OCI-LY1 (cell line): ENCODE measurements around the gene KRTAP10-8.

Experiments used
- H2AFZ ChIP-seq: fragments of 200-600 bp; sonication (generic), shearing (Covaris generic); 2 replicates; pipeline ENCODE4 v1.6.0; 2014; ENCODE audit warnings: antibody characterized with exemption, mild to moderate bottlenecking, low read length
- H3F3A ChIP-seq: fragments of 200-600 bp; sonication (generic), shearing (Covaris generic); 2 replicates; pipeline ENCODE4 v1.6.0; 2014; ENCODE audit warnings: mild to moderate bottlenecking, antibody characterized with exemption, low read length, moderate library complexity; ENCODE audit not compliant: insufficient read depth
- H3K27ac ChIP-seq: fragments of 200-600 bp; sonication (generic); 2 replicates; pipeline ENCODE4 v1.5.1; 2014; ENCODE audit warnings: low read length, mixed run types, mild to moderate bottlenecking, low read depth; ENCODE audit not compliant: poor library complexity, severe bottlenecking
- H3K27me3 ChIP-seq: fragments of 200-600 bp; sonication (generic); 2 replicates; pipeline ENCODE4 v1.6.0; 2014; ENCODE audit warnings: antibody characterized with exemption, mild to moderate bottlenecking, low read length, moderate library complexity; ENCODE audit not compliant: insufficient read depth
- H3K36me3 ChIP-seq: fragments of 200-600 bp; sonication (generic); 2 replicates; pipeline ENCODE4 v1.6.1; 2014; ENCODE audit warnings: mild to moderate bottlenecking, antibody characterized with exemption, low read length, moderate library complexity, mixed read lengths; ENCODE audit not compliant: insufficient read depth
- H3K4me1 ChIP-seq: fragments of 200-600 bp; sonication (generic); 2 replicates; pipeline ENCODE4 v1.5.1; 2014; ENCODE audit warnings: mild to moderate bottlenecking, low read length, moderate library complexity; ENCODE audit not compliant: insufficient read depth, severe bottlenecking
- H3K4me2 ChIP-seq: fragments of 200-600 bp; sonication (generic), shearing (Covaris generic); 2 replicates; pipeline ENCODE4 v1.6.1; 2014; ENCODE audit warnings: low read length
- H3K4me3 ChIP-seq: fragments of 200-600 bp; sonication (generic); 2 replicates; pipeline ENCODE4 v1.5.1; 2014; ENCODE audit warnings: low read length, low read depth, mild to moderate bottlenecking, mixed read lengths; ENCODE audit not compliant: poor library complexity, severe bottlenecking
- H3K79me2 ChIP-seq: fragments of 200-600 bp; shearing (Covaris generic); 2 replicates; pipeline ENCODE4 v1.6.1; 2016; ENCODE audit warnings: mixed run types, low read length, mixed read lengths; ENCODE audit not compliant: insufficient read depth
- H3K9ac ChIP-seq: fragments of 200-600 bp; sonication (generic), shearing (Covaris generic); 2 replicates; pipeline ENCODE4 v1.6.1; 2014; ENCODE audit warnings: mild to moderate bottlenecking, low read length, mixed read lengths
- H3K9me2 ChIP-seq: fragments of 200-600 bp; sonication (generic), shearing (Covaris generic); 2 replicates; pipeline ENCODE4 v1.6.1; 2014; ENCODE audit warnings: low read depth, mild to moderate bottlenecking, low read length, mixed read lengths
- H3K9me3 ChIP-seq: fragments of 200-600 bp; shearing (Covaris generic); 2 replicates; pipeline ENCODE4 v1.6.1; 2014; ENCODE audit warnings: low read length, mixed read lengths
- H4K20me1 ChIP-seq: fragments of 200-600 bp; sonication (generic), shearing (Covaris generic); 2 replicates; pipeline ENCODE4 v1.6.0; 2016; ENCODE audit warnings: mild to moderate bottlenecking, low read length; ENCODE audit not compliant: insufficient read depth
- EZH2 ChIP-seq: fragments of 200-600 bp; sonication (generic), shearing (Covaris generic); IDR thresholded peaks from 2 replicates; pipeline ENCODE4 v1.8.0; 2017; ENCODE audit warnings: borderline replicate concordance, mixed run types, mild to moderate bottlenecking, antibody characterized with exemption, low read length, moderate library complexity, mixed read lengths
- TF ChIP-seq, protein P1 (sequence below): fragments of 200-600 bp; sonication (generic), shearing (Covaris generic); IDR thresholded peaks from 2 replicates; pipeline ENCODE4 v1.5.1; 2017; ENCODE audit warnings: mild to moderate bottlenecking, antibody characterized with exemption, low read length, moderate library complexity, mixed read lengths

Gene KRTAP10-8

DNA sequence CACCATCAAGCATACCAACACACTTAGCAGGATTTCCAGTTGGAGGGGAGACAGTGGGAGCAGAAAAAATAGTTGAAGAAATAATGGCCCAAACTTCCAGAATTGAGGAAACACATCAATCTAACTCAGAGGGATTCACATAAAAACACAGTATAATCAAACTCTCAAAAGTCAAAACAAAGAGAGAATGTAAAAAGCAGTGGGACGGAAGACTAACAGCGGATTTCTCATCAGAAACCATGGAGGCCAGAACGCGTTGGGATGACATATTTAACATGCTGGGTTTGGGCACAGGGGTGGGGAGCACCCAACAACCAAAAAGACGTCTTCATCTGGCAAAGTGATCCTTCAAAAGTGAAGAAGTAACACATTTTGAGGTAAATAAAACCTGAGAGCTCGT, 8.0 kb downstream of the KRTAP10-8 start:
- Histone ChIP-seq H3K9me2 (no peaks in the 10 kb centered on the region), H4K20me1 (no peaks in the 10 kb centered on the region), H3K79me2 (no peaks in the 10 kb centered on the region), H3K9ac (no peak overlapping the region), H2AFZ (no peak overlapping the region), H3K36me3 (no peaks in the 10 kb centered on the region), H3K27me3 (no peaks in the 10 kb centered on the region; the same call in 1 of the 2 replicates), H3F3A (no peaks in the 10 kb centered on the region), H3K27ac (no peak overlapping the region), H3K4me3 (no peak overlapping the region), H3K4me2 (no peak overlapping the region), H3K4me1 (peaks cover 6% of the 10 kb centered on the region), H3K9me3 (peaks cover 14% of the 10 kb centered on the region)
- TF ChIP-seq, protein P1, sequence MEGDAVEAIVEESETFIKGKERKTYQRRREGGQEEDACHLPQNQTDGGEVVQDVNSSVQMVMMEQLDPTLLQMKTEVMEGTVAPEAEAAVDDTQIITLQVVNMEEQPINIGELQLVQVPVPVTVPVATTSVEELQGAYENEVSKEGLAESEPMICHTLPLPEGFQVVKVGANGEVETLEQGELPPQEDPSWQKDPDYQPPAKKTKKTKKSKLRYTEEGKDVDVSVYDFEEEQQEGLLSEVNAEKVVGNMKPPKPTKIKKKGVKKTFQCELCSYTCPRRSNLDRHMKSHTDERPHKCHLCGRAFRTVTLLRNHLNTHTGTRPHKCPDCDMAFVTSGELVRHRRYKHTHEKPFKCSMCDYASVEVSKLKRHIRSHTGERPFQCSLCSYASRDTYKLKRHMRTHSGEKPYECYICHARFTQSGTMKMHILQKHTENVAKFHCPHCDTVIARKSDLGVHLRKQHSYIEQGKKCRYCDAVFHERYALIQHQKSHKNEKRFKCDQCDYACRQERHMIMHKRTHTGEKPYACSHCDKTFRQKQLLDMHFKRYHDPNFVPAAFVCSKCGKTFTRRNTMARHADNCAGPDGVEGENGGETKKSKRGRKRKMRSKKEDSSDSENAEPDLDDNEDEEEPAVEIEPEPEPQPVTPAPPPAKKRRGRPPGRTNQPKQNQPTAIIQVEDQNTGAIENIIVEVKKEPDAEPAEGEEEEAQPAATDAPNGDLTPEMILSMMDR, result no peak
- no peak for TF ChIP-seq EZH2

DNA sequence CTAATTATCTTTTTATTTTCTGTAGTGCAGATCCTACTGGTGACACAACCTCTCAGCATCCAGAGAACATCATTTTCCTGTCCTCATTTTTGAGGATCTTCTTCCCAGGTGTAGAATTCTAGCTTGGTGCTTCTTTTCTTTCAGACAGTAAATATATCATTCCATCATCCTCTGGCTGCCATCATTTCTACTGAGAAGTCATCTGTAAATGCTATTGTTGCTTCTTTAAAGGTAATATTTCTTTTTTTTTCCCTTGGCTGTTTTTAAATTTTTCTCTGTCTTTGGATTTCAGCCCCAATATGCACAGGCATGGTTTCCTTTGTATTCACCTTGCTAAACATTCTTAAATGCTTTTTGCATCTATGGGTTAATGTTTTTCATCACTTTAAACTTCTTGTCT, 11.7 kb downstream of the KRTAP10-8 start:
- Histone ChIP-seq H3K9ac (no peak overlapping the region), H3K27me3 (no peaks in the 10 kb centered on the region; the same call in 1 of the 2 replicates)

DNA sequence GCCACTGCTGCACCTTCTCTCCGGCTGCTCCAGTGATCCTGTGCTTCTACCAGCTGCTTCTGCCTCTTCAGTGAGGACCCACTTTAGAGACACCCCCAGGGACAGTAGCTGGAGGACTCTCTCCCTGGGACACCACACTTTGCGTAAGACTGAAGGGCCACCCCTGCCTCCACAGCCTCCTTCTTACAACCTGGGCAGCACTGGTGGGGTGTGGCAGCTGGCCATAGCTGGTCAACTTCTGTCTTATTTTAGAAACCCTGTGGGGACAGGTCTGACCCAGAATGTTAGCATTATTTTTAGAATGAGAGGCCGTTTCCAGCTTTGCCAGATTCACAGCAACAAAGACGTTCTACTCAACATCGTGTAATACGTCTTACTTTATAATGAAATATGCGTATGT, 13.9 kb downstream of the KRTAP10-8 start:
- no peaks in the 10 kb centered on the region for H3K4me1 ChIP-seq

More for the DNA sequence above, 11.7 kb downstream of the KRTAP10-8 start:
- Histone ChIP-seq H3K4me3 (no peak overlapping the region), H4K20me1 (no peaks in the 10 kb centered on the region), H3K27ac (no peak overlapping the region), H3K4me1 (peaks cover 6% of the 10 kb centered on the region), H3F3A (no peaks in the 10 kb centered on the region), H2AFZ (no peak overlapping the region), H3K79me2 (no peaks in the 10 kb centered on the region), H3K9me3 (peaks cover 14% of the 10 kb centered on the region), H3K9me2 (no peaks in the 10 kb centered on the region), H3K36me3 (no peaks in the 10 kb centered on the region), H3K4me2 (no peak overlapping the region)
- TF ChIP-seq EZH2, result no peak
- TF ChIP-seq, protein P1, result no peak

More for the DNA sequence above, 13.9 kb downstream of the KRTAP10-8 start:
- Histone ChIP-seq H4K20me1 (no peaks in the 10 kb centered on the region), H3K27ac (no peak overlapping the region), H3K9me3 (peaks cover 10% of the 10 kb centered on the region), H3K27me3 (no peaks in the 10 kb centered on the region; the same call in 1 of the 2 replicates), H2AFZ (no peak overlapping the region), H3K79me2 (no peaks in the 10 kb centered on the region), H3K9ac (no peak overlapping the region), H3K9me2 (no peaks in the 10 kb centered on the region), H3K4me3 (no peak overlapping the region), H3F3A (no peaks in the 10 kb centered on the region), H3K4me2 (no peak overlapping the region), H3K36me3 (no peaks in the 10 kb centered on the region)
- TF ChIP-seq EZH2, result no peak
- TF ChIP-seq, protein P1, result no peak
